Breast epithelium (tissue), 4 donors: ENCODE measurements around the gene HEBP1. TPM values are rescaled to one million over a fixed set of nuclear protein-coding genes. Genes with fewer than 3 reads are reported as not detected.

ENCODE experiments used
- DNase-seq, 2 donors: peaks; one replicate each; pipeline ENCODE4 v3.0.0-alpha.2; 2019; ENCODE audit warnings: low spot score in 2 of 2
- H3K27ac ChIP-seq, 2 donors: fragments of 200-600 bp; sonication (generic) in 1 of 2; one replicate each; pipeline ENCODE4 v1.5.1; 2016 to 2019; ENCODE audit warnings: mild to moderate bottlenecking in 1 of 2
- H3K27me3 ChIP-seq, 2 donors: fragments of 200-600 bp; sonication (generic) in 1 of 2; one replicate each; pipeline versions ENCODE4 v1.5.1 to v1.6.0; 2017 to 2019; ENCODE audit warnings: control low read depth in 1 of 2, mild to moderate bottlenecking in 1 of 2
- H3K36me3 ChIP-seq: fragments of 200-600 bp; one replicate; pipeline ENCODE4 v1.5.1; 2019
- H3K4me1 ChIP-seq, 2 donors: fragments of 200-600 bp; sonication (generic); one replicate each; pipeline ENCODE4 v1.5.1; 2016 to 2019; ENCODE audit warnings: control low read depth in 1 of 2
- H3K4me3 ChIP-seq, 3 donors: fragments of 200-600 bp; sonication (generic); 1 replicate in 2 of 3; 2 replicates in 1 of 3; pipeline ENCODE4 v1.5.1; 2016 to 2019; ENCODE audit warnings: mild to moderate bottlenecking in 3 of 3, moderate library complexity in 2 of 3
- H3K9me3 ChIP-seq, 2 donors: fragments of 200-600 bp; sonication (generic) in 1 of 2; one replicate each; pipeline ENCODE4 v1.5.1; 2016 to 2019; ENCODE audit warnings: control low read depth in 1 of 2
- POLR2A ChIP-seq: fragments of 450-650 bp; IDR thresholded peaks from one replicate; pipeline ENCODE4 v1.6.1; 2016; ENCODE audit warnings: antibody characterized with exemption, mild to moderate bottlenecking, moderate library complexity
- POLR2AphosphoS5 ChIP-seq, 3 donors: sonication (generic); formaldehyde crosslinking; IDR thresholded peaks; one replicate each; pipeline ENCODE4 v1.6.1; 2017; ENCODE audit warnings: antibody characterized with exemption in 3 of 3
- intact Hi-C: fragments of 100-400 bp; cut with DNase I; formaldehyde crosslinking; loops from one replicate; pipeline ENCODE4 v1.15.1; 2023; ENCODE audit warnings: low total_unique reads
- total RNA-seq, 3 donors: library from RNA; depleted of rRNA; stranded (reverse); fragments of >200 nt; gene quantifications; one replicate each; pipeline ENCODE4 v1.1.0, GENCODE V29; 2016
- TF ChIP-seq, protein P1 (sequence below), 3 donors: fragments of 450-650 bp; IDR thresholded peaks; one replicate each; pipeline ENCODE4 v1.5.1; 2016 to 2017; ENCODE audit warnings: antibody characterized with exemption in 3 of 3, mild to moderate bottlenecking in 3 of 3, moderate library complexity in 3 of 3

The HEBP1 gene
- total RNA-seq, 3 donors from 2014 or later = 36.4 to 64.5 (median 39.7) TPM

DNA sequence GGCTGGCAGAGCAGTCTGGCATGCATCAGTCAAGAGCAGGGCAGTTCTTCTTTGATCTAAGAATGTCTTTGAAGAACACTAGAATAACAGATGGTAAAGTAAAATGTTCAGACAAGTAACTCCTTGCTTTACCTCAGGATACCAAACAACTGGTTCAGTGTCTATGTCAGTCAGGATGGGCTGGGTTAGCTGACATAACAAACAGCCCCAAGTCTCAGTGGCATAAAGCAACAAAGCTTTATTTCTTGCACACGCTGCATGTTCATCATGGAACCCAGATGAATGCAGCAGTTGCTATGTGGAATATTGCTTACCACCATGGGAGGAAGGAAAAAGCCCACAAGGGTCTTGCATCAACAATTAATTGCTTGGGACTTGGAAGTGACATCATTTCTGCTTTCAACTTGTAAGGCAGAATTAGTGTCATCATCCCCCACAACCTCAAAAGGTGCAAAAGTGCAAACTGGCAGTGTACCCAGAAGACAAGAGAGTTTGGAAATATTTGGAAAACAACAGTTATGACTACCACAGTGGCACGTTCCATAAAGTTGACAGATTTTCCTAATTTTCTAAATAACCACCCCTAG, 69.3 kb downstream of the HEBP1 start:
- TF ChIP-seq, protein P1, sequence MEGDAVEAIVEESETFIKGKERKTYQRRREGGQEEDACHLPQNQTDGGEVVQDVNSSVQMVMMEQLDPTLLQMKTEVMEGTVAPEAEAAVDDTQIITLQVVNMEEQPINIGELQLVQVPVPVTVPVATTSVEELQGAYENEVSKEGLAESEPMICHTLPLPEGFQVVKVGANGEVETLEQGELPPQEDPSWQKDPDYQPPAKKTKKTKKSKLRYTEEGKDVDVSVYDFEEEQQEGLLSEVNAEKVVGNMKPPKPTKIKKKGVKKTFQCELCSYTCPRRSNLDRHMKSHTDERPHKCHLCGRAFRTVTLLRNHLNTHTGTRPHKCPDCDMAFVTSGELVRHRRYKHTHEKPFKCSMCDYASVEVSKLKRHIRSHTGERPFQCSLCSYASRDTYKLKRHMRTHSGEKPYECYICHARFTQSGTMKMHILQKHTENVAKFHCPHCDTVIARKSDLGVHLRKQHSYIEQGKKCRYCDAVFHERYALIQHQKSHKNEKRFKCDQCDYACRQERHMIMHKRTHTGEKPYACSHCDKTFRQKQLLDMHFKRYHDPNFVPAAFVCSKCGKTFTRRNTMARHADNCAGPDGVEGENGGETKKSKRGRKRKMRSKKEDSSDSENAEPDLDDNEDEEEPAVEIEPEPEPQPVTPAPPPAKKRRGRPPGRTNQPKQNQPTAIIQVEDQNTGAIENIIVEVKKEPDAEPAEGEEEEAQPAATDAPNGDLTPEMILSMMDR (IDR thresholded peaks at IDR 0.05) = no peak
- TF ChIP-seq POLR2A = no peak
- H3K27ac ChIP-seq = no peak overlapping the region
- no peaks in the 10 kb centered on the region for H3K36me3 ChIP-seq
- intact Hi-C loops = no loop called here
- H3K27me3 ChIP-seq = no peaks in the 10 kb centered on the region
- no peaks in the 10 kb centered on the region for H3K9me3 ChIP-seq
- no peaks in the 10 kb centered on the region for H3K4me1 ChIP-seq
- no peak for DNase-seq
- H3K4me3 ChIP-seq = no peak overlapping the region

DNA sequence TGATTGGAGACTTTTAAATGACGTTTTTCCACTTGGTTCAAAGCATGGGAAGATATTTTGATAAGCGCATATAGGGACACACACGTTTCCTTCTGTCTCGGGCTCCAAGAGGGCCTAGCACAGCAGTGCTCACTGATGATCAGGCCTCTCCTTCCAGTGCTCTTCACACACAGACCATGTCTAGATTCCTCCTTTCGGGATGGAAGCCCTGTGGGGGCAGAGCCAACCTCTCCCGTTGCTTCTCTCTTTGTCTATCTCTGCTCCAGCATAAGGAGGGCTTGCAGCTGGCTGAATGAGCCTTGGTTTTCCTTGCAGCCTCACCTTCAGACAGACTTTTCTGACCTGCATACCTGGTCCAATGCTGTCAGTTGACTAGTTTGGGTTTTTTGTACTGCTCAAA, 70.4 kb downstream of the HEBP1 start:
- H3K9me3 ChIP-seq = no peaks in the 10 kb centered on the region
- H3K27me3 ChIP-seq = no peaks in the 10 kb centered on the region
- no peak for TF ChIP-seq POLR2AphosphoS5 (IDR thresholded peaks at IDR 0.05)
- intact Hi-C loops = no loop called here
- no peaks in the 10 kb centered on the region for H3K36me3 ChIP-seq
- H3K27ac ChIP-seq = no peak overlapping the region
- no peak for DNase-seq
- no peaks in the 10 kb centered on the region for H3K4me1 ChIP-seq
- H3K4me3 ChIP-seq = no peak overlapping the region

DNA sequence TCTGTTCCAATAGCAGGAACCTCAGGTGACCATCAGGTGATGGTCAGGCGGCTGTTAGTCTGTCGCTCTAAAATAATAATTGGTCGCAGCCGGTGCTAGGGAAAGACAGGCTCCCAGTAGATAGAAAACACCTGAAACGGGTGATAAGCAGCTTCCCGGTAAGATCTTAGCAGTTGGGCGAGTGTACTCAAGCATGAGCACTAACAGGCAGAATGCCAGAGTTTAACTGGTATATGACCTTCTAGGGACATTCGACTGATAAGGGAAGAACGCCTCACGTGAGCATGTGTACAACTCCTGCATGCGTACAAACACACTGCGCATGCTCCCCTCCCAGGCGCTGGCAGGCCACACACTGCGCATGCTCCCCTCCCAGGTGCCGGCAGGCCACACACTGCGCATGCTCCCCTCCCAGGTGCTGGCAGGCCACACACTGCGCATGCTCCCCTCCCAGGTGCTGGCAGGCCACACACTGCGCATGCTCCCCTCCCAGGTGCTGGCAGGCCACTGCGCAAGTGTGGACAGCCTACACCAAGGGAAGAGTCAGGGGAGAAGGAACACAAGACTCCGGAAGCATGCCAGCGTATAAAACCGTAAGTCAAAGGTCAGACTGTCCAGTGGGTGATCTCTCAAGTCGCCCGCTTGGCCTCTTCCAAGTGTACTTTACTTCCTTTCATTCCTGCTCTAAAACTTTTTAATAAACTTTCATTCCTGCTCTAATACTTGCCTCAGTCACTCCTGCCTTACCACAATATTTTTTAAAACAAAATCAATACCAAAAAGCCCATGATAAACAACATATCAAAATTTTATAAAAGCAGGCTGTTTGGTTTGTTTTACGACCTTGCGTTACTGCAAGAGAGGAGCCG, 72.6 kb downstream of the HEBP1 start:
- no peaks in the 10 kb centered on the region for H3K9me3 ChIP-seq
- intact Hi-C loops = no loop called here
- H3K4me1 ChIP-seq = no peaks in the 10 kb centered on the region
- peak overlapping the region in 2 of 3 donors; percentile 27 to 62 for H3K4me3 ChIP-seq
- no peaks in the 10 kb centered on the region for H3K27me3 ChIP-seq
- TF ChIP-seq, protein P1 (IDR thresholded peaks at IDR 0.05) = no peak
- TF ChIP-seq POLR2AphosphoS5 (IDR thresholded peaks at IDR 0.05) (no peak), POLR2A (no peak)
- peak; percentile 43 to 89 for DNase-seq
- no peaks in the 10 kb centered on the region for H3K36me3 ChIP-seq
- H3K27ac ChIP-seq = peak overlapping the region in 1 of 2 donors; percentile 40

DNA sequence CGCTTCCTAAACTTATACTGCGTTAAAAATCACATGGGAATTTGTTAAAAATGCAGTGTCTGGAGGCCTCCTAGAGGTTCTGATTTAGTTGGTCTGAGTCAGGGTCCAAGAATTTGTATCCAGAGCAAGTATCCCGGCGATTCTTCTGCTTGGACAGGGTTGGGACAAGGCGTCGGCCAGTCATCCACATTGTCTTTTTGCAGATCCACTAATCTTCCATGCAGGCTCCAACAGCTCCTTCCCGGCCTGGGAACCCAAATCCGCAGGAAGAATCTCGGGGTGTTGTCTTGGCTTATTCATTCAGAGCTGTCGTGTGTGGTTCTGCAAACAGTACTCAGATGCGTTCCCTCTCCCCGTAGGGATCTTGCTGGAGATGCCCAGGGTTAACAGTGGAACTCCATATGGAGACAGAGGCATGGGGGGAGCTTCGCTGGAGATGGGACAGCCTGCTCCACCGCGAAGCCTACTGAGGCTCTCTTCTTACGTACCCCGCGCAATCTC, 73.4 kb downstream of the HEBP1 start:
- H3K27me3 ChIP-seq = no peaks in the 10 kb centered on the region
- TF ChIP-seq POLR2AphosphoS5 (IDR thresholded peaks at IDR 0.05) (no peak), POLR2A (no peak)
- TF ChIP-seq, protein P1 (IDR thresholded peaks at IDR 0.05) = no peak
- no peaks in the 10 kb centered on the region for H3K36me3 ChIP-seq
- no peak for DNase-seq
- intact Hi-C loops = no loop called here
- peak overlapping the region in 1 of 2 donors; percentile 66 for H3K27ac ChIP-seq
- no peaks in the 10 kb centered on the region for H3K9me3 ChIP-seq
- H3K4me1 ChIP-seq = no peaks in the 10 kb centered on the region
- peak overlapping the region in 1 of 3 donors; percentile 62 for H3K4me3 ChIP-seq

DNA sequence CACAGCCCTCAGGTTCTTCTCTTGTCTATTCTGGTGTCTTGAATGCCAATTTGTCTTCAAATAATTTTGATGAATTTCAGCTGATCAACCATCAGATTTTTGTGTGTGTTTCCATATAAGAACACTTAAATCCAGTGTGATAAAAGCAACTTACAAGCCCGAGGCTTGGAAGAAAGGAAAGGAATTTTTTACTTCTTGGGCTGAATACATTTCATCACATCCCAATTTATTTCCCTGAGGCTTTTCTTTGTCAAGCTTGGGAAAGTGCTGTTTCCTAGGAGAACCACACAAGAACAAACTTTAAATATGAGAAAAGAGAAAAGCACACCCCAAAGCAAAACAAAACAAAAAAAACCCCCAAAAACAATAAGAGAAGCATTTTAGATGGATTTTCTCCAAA, 74.7 kb downstream of the HEBP1 start:
- TF ChIP-seq POLR2A (no peak), POLR2AphosphoS5 (IDR thresholded peaks at IDR 0.05) (no peak)
- TF ChIP-seq, protein P1 (IDR thresholded peaks at IDR 0.05) = no peak
- no peaks in the 10 kb centered on the region for H3K9me3 ChIP-seq
- no peaks in the 10 kb centered on the region for H3K36me3 ChIP-seq
- DNase-seq = no peak
- no peaks in the 10 kb centered on the region for H3K4me1 ChIP-seq
- H3K4me3 ChIP-seq = no peak overlapping the region
- no peaks in the 10 kb centered on the region for H3K27me3 ChIP-seq
- peak overlapping the region in 1 of 2 donors; percentile 19 for H3K27ac ChIP-seq
- intact Hi-C loops = no loop called here

Other genes starting within 250 kb of the HEBP1 start
- gene APOLD1, start 214.6 kb downstream of the HEBP1 start, total RNA-seq = 100 to 1,000 TPM in 1 of 3 donors, 10 to 100 TPM in 2; 26.7 to 236 (median 41.4) TPM
- 10 to 100 TPM; 44.8 to 81.1 (median 60.0) TPM for gene DDX47, start 186.9 kb downstream of the HEBP1 start, total RNA-seq
- 10 to 100 TPM; 10.9 to 40.1 (median 21.6) TPM for gene GPRC5A, start 108.7 kb downstream of the HEBP1 start, total RNA-seq
- gene GPRC5D, start 48.1 kb downstream of the HEBP1 start, total RNA-seq = not detected
- 10 to 100 TPM in 2 of 3 donors, 1 to 10 TPM in 1; 4.6 to 21.4 (median 16.4) TPM for gene FAM234B, start 44.1 kb upstream of the HEBP1 start, total RNA-seq
- not detected for gene GSG1, start 103.4 kb upstream of the HEBP1 start, total RNA-seq
- gene EMP1, start 196.5 kb upstream of the HEBP1 start, total RNA-seq = 100 to 1,000 TPM; 207 to 759 (median 444) TPM